Measurements from ENCODE around the gene ABCC1.
A peak's percentile ranks its signal among the peaks of the same experiment; 100 is the strongest.

Gene ABCC1

DNA sequence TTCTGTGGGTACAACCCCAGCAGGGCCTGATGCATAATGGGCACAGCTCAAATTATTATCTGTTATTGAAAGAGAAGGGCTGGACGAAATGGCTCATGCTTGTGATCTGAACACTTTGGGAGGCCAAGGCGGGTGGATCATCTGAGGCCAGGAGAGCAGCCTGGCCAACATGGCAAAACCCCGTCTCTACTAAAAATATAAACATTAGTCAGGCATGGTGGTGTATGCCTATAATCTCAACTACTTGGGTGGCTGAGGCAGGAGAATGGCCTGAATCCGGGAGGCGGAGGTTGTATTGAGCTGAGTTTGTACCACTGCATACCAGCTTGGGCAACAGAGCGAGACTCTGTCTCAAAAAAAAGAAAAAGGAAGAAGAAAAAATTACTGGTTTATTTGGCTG, 100.7 kb downstream of the ABCC1 start:
- no peaks in the 10 kb centered on the region for H3K27me3 Mint-ChIP-seq

DNA sequence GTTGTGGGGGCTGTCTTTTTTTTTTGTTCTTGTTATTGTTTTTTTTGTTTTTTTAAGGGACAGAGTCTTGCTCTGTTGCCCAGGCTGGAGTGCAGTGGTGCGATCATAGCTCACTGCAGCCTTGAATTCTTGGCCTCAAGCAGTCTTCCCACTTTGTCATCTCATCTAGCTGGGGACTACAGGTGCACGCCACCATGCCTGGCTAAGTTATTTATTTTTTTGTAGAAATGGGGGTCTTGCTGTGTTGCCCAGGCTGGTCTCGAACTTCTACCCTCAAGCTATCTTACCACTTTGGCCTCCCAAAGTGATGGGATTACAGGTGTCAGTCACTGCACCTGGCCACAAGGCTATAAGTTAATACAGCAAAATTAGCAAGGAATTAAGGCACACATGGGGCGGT, 101.7 kb downstream of the ABCC1 start:
- no peak for ATAC-seq
- Mint-ChIP-seq H3K27me3 (no peaks in the 10 kb centered on the region), H3K4me3 (no peak overlapping the region)

More for the DNA sequence above, 100.7 kb downstream of the ABCC1 start:
- DNase-seq: no peak
- H3K27ac Mint-ChIP-seq: peak overlapping the region; percentile 27 to 56
- ATAC-seq: no peak
- H3K9me3 Mint-ChIP-seq: no peaks in the 10 kb centered on the region
- no peak overlapping the region for H3K4me3 Mint-ChIP-seq
- H3K4me1 Mint-ChIP-seq: no peaks in the 10 kb centered on the region

DNA sequence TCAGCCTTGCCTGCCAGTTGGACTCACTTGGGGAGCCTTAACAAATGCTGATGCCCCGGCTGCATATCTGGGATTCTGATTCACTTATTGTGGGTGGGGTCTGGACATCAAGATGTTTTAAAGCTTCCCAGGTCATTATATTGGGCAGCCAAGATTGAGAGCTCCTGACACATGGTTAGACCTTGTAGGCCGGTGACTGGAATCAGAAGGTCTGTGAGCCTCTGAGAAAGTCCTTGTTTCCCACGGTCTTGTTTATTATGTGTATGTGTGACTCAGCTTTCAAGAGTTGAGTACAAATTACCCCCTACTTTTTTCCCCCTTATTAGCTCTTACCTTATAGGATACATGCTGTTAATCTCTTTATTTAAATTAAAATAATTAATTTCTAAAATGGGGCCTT, 103.5 kb downstream of the ABCC1 start:
- Mint-ChIP-seq H3K4me1 (no peaks in the 10 kb centered on the region), H3K27me3 (no peaks in the 10 kb centered on the region), H3K27ac (no peak overlapping the region), H3K4me3 (no peak overlapping the region), H3K9me3 (no peaks in the 10 kb centered on the region)
- no peak for ATAC-seq
- DNase-seq: no peak

More for the DNA sequence above, 101.7 kb downstream of the ABCC1 start:
- H3K27ac Mint-ChIP-seq: no peak overlapping the region
- no peak for DNase-seq
- H3K9me3 Mint-ChIP-seq: no peaks in the 10 kb centered on the region
- no peaks in the 10 kb centered on the region for H3K4me1 Mint-ChIP-seq

DNA sequence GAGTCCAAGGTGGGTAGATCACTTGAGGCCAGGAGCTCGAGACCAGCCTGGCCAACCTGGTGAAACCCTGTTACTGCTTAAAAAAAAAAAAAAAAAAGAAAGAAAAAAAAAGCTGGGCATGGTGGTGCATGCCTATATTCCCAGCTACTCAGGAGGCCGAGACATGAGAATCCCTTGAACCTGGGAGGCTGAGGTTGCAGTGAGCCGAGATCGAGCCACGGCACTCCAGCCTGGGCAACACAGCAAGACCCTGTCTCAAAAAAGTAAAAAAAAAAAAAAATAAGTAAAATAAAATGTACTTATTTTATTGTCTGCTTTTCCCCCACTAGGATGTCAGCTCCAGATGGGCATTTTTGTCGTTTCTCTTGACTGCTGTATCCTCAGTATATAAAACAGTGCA, 107.7 kb downstream of the ABCC1 start:
- H3K27ac Mint-ChIP-seq: no peak overlapping the region
- no peak overlapping the region for H3K4me3 Mint-ChIP-seq
- no peak for ATAC-seq
- H3K9me3 Mint-ChIP-seq: no peaks in the 10 kb centered on the region
- no peaks in the 10 kb centered on the region for H3K27me3 Mint-ChIP-seq
- H3K4me1 Mint-ChIP-seq: peaks cover 22% of the 10 kb centered on the region
- DNase-seq: no peak

DNA sequence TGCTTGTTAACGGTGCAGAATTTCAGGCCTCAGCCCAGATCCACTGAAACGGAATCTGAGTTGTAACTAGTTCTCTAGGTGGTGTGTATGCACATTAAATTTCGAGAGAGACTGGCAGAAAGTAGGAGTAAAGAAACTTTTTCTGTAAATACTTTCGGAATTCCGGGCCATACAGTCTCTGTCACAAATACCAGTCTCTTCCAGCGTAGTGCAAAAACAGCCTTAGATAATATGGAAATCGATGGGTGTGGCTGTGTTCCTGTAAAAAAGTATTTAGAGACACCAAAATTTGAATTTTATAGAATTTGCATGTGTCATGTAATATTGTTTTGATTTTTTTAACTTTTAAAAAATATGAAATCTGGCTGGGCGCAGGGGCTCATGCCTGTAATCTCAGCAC, 109.7 kb downstream of the ABCC1 start:
- ATAC-seq (no peak), DNase-seq (no peak)
- Mint-ChIP-seq H3K9me3 (no peaks in the 10 kb centered on the region), H3K4me1 (peaks cover 29% of the 10 kb centered on the region), H3K27me3 (no peaks in the 10 kb centered on the region), H3K4me3 (no peak overlapping the region), H3K27ac (no peak overlapping the region)

DNA sequence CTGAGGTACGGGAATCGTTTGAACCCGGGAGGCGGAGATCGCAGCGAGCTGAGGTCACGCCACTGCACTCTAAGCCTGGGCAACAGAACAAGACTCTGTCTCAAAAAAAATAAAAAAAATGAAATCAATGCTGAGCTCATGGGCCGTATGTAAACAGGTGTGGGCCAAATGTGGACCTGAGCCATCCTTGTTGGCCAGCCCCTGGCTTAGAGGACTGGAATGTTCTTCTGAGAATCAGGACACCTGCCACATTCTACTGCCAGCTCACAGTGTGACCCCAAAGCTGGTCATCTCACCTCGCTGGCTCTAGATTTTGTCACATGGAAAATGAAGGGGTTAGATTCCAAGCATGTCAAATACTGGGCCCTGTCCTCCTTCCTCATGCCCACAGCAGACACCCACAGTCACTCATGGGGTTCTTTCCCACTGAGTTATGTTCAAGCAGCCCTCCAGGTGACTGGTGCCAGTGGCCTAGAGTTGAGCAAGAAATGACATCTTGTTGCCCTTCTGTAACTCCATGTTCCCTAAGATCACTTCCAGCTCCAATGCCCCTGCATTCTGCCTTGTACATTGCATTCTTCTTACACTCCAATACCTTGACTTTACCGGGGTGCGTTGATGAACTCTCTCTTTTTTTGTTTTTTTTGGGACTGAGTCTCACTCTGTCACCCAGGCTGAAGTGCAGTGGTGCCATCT, 110.6 kb downstream of the ABCC1 start:
- DNase-seq (no peak), ATAC-seq (no peak)
- H3K4me1 Mint-ChIP-seq: peaks cover 29% of the 10 kb centered on the region
- no peaks in the 10 kb centered on the region for H3K27me3 Mint-ChIP-seq
- H3K9me3 Mint-ChIP-seq: no peaks in the 10 kb centered on the region
- no peak overlapping the region for H3K27ac Mint-ChIP-seq
- H3K4me3 Mint-ChIP-seq: no peak overlapping the region

DNA sequence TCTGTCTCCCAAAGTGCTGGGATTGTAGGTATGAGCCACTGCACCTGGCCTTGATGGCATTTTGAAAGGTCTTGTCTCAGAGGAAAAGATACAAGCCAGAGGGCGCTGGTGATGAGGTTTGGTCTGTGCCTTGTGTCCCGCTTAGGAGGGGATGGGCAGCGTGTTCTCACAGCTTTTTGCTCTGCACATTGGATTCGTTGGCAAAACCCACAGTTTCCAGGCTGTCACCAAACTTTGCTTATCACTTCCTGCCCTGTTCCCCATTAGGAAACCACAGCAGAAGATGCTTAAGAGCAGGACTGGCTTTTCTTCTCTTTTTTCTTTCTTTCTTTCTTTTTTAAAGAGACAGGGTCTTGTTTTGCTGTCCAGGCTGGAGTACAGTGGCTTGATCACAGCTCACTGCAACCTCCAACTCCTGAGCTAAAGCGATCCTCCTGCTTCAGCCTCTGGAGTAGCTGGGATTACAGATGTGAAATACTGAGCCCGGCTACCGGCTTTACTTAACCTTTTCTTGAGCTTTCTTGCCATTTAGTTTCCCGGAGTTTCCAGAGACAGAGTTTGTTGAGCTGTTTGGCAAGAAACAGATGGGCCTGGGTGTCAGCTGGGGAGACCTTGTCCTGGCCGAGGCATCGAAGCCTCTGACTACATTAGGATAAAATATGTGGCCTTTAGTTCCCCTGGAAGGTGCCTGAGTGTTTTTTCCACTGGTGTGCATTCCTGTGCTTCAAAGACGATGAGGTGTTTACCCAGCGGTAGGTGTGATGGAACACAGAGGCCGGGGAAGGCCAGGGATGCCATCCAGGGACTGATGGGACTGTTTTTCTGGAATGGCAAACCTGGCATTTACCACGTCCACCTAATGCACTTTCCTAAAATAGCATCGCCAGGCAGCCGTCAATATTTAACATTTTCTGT, 112.9 kb downstream of the ABCC1 start:
- peak; percentile 28 for ATAC-seq

DNA sequence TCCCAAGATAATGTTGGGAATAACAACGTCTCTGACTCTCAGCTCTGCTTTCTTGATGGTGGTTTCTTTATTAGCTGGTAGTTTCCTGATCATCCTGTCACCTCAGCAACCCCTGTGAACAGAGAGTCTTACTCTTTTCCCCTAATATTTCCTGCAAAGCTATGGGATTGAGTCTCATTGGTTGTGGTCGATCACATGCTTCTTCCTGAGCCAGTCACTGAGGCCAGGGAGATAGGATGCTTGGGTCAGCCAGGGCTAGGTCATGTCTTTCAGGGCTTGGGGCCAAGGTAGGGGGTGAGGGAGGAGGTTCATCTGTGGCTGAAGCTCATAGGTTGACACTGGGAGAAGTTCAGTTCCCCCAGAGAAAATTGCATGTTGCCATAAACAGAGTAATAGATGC, 114.3 kb downstream of the ABCC1 start:
- DNase-seq: no peak
- no peaks in the 10 kb centered on the region for H3K9me3 Mint-ChIP-seq
- no peak overlapping the region for H3K4me3 Mint-ChIP-seq
- no peak for ATAC-seq
- H3K4me1 Mint-ChIP-seq: peaks cover 29% of the 10 kb centered on the region
- no peaks in the 10 kb centered on the region for H3K27me3 Mint-ChIP-seq
- H3K27ac Mint-ChIP-seq: peak overlapping the region in 1 of 2 donors; percentile 89

More for the DNA sequence above, 112.9 kb downstream of the ABCC1 start:
- no peak for DNase-seq
- H3K4me1 Mint-ChIP-seq: peaks cover 29% of the 10 kb centered on the region
- no peaks in the 10 kb centered on the region for H3K27me3 Mint-ChIP-seq
- H3K4me3 Mint-ChIP-seq: no peak overlapping the region
- peak overlapping the region in 1 of 2 donors; percentile 59 for H3K27ac Mint-ChIP-seq
- H3K9me3 Mint-ChIP-seq: no peaks in the 10 kb centered on the region

DNA sequence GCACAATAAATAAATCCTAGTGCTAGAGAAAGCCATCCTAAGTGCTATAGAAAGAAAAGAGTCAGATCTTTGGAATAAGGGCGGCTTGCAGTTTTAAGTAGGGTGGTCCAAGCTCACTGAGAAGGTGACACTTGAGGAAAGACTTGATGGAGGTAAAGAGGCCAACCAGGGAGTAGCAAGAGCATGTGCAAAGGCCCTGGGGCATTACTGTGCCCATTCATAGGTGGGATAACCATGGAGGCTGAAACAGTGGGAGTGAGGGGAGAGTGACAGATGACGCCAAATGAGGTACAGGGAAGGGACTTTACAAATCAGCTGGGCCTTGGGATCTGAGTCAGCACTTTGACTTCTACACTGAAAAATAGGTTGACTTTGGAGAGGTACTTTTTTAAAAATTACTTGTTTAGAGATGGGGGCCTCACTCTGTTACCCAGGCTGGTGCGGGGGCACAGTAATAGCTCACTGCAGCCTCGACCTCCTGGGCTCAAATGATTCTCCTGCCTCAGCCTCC, 115.5 kb downstream of the ABCC1 start:
- Mint-ChIP-seq H3K27me3 (no peaks in the 10 kb centered on the region), H3K4me3 (no peak overlapping the region), H3K27ac (peak overlapping the region in 1 of 2 donors; percentile 37), H3K9me3 (no peaks in the 10 kb centered on the region), H3K4me1 (peaks cover 29% of the 10 kb centered on the region)
- ATAC-seq: no peak
- DNase-seq: no peak

DNA sequence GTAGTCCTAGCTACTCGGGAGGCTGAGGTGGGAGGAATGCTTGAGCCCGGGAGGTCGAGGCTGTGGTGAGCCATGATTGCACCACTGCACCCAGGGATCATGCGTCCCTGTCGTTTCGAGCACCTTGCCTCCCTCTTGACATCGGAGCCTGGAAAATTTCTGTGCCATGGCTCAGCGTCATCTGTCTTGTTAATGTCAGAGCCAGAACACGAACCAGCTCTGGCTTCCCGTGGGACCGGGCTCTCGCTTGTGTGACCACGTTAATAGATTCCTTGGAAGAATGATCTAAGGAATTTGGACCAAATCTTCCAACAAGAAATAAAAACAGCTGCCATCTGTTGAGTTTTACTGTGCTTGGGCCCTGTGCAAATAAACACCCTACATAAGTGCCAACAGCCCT, 117.7 kb downstream of the ABCC1 start:
- H3K4me1 Mint-ChIP-seq: peaks cover 7% of the 10 kb centered on the region
- no peaks in the 10 kb centered on the region for H3K9me3 Mint-ChIP-seq
- DNase-seq (no peak), ATAC-seq (no peak)
- H3K27ac Mint-ChIP-seq: no peak overlapping the region
- H3K4me3 Mint-ChIP-seq: no peak overlapping the region
- no peaks in the 10 kb centered on the region for H3K27me3 Mint-ChIP-seq

DNA sequence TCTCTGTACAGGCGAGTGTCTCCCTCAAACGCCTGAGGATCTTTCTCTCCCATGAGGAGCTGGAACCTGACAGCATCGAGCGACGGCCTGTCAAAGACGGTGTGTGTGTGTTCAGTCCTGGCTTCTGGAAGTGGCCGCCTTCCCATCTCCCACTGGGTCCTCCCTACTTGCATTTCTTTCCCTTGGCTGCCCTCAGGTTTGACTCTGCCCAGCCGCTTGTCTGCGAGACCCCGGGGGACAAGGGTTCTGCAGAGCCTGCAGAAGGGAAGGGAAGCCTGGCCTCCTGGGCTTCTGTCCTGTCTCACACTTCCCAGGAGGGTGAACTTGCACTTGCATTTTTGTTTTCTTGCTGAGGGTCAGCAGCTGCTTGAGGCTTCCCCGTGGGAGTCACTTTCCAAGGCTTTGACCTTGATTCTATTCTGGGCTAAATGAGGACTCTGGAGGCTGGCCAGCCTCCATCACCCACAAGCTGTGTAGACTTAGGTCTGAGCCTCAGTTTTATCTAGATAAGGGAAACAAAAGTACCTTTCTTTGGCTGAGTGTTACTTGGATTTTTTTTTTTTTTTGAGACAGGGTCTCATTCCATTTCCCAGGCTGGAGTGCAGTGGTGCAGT, 122.3 kb downstream of the ABCC1 start:
- H3K27ac Mint-ChIP-seq: no peak overlapping the region
- DNase-seq (no peak), ATAC-seq (no peak)
- H3K27me3 Mint-ChIP-seq: no peaks in the 10 kb centered on the region
- no peak overlapping the region for H3K4me3 Mint-ChIP-seq
- H3K4me1 Mint-ChIP-seq: peaks cover 23% of the 10 kb centered on the region
- H3K9me3 Mint-ChIP-seq: no peaks in the 10 kb centered on the region

DNA sequence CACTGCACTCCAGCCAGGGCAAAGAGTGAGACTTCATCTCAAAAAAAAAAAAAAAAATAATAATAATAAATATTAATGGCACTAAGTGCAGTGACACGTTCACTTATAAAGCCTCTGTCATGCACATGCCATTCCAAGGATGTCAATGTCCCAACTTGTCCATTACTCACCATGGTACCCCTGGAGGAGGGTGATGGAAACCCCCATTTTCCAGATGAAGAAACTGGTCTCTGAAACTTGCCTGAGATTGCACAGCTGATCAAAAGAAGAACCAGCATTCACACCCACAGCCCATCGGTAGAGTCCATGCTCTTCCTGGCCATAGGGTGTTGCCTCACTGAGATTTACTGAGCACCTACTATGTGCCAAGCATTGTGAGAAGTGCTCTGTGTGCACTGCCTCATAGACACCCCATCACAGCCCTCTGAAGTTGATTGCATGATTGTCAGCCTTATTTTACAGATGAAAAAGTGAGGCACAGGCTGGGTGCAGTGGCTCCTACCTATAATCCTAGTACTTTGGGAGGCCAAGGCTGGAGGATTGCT, 123.7 kb downstream of the ABCC1 start:
- ATAC-seq (no peak), DNase-seq (no peak)
- Mint-ChIP-seq H3K9me3 (no peaks in the 10 kb centered on the region), H3K4me1 (peaks cover 23% of the 10 kb centered on the region), H3K27me3 (no peaks in the 10 kb centered on the region), H3K4me3 (no peak overlapping the region), H3K27ac (peak overlapping the region in 1 of 2 donors; percentile 24)

DNA sequence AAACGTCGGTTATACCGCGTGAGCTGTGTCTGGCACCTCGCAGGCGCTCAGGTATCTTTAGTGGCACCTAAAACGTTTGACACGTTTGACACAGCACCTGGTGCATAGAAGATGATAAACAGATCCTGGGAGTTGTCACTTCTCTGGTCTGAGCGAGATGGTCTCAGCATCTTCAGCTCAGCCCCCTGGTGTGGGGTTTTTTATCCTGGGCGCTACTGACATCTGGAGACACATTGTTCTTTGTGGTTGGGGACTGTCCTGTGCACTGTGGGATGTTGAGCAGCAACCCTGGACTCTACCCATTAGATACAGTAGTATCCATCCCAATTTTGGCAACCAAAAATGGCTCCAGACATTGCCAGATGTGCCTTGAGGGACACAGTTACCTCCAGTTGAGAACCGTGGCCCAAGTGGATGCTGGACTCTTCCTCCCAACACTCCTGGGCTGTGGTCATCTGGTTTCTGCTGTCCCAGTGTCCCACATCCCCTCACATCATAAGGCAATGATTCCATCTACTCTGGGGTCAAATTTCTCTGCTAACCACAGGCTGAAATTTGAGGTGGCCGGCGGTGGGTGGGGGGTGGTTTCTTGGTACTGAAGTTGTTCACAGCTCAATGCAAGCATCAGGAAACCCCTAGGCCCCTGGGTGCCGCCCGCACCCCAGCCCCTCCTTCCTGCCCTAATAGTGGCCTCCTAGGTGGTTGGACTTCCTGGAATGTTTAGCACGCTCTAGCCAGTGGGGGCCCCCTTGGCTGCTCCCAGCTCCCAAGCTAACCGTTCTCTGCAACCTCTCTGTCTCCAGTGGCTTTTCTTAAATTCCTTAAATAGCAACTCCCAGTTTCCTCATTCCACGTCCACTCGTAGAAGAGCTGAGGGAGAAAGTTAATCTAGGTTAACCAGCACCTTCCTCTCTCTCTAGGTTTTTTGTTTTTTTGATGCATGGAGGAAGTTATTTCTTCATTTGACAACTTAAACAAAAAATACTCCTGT, 124.8 kb downstream of the ABCC1 start:
- DNase-seq (no peak), ATAC-seq (no peak)
- Mint-ChIP-seq H3K9me3 (no peaks in the 10 kb centered on the region), H3K27ac (peak overlapping the region; percentile 89 to 92), H3K4me3 (peak overlapping the region; percentile 5 to 53), H3K27me3 (no peaks in the 10 kb centered on the region), H3K4me1 (peaks cover 23% of the 10 kb centered on the region)

DNA sequence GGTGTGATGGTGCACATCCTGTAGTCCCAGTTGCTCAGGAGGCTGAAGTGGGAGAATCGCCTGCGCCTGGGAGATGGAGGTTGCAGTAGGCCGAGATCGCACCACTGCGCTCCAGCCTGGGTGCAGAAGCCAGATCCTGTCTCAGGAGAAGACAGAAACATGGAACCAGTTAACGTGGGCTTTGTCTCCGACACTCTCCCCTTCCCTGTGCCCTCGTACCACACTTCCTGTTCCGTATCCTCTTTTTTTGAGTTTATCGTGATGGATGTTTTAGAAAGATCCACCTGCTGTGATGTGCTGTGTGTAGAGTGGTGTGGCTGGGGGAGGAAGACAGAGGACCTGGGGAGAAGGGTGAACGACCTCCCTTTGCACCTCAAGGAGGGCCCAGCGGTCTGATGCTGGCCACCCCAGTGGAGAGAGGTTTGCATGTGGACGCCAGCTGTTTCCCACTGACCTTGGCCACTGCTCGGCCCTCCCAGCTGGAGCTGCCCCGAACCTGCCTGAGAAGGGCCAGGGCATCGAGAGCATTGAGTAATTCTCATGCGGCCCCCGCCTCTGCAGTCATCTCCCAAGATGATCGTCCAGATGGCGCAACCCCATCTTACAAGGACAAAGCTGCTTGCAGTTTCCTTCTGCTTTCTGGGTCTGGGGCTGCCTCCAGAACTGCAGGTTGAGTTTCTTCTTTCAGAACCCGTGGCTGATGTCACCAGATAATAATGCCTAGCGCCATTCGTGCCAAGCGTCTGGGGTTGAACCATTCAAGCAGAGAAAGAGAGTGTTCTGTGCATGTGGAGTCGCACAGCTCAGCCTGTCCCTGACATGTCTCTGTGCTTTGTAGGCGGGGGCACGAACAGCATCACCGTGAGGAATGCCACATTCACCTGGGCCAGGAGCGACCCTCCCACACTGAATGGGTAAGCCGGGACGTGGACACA, 126.3 kb downstream of the ABCC1 start:
- H3K27me3 Mint-ChIP-seq: no peaks in the 10 kb centered on the region
- H3K4me3 Mint-ChIP-seq: no peak overlapping the region
- no peaks in the 10 kb centered on the region for H3K9me3 Mint-ChIP-seq
- no peak for DNase-seq
- no peak for ATAC-seq
- peaks cover 23% of the 10 kb centered on the region for H3K4me1 Mint-ChIP-seq
- H3K27ac Mint-ChIP-seq: peak overlapping the region in 1 of 2 donors; percentile 22
